Stimulated activated naive CD8-positive, alpha-beta T cell treated with anti-CD3 and anti-CD28 coated beads, Interleukin-15, amount 100 ng/mL, for 72 hours (primary cell): Measurements from ENCODE around the gene IL16.

Source experiments
- ATAC-seq: fragments of 150-1000 bp; cut with Tn5 transposase; 2 replicates; pipeline ENCODE4 v1.10.0; 2021; ENCODE audit warnings: mild to moderate bottlenecking, moderate library complexity
- DNase-seq, 2 donors: peaks; one replicate each; pipeline ENCODE4 v3.0.0; 2021 to 2022
- H3K27ac Mint-ChIP-seq, 2 donors: one replicate each; pipeline ENCODE4 v1.8.0; 2022; ENCODE audit warnings: mild to moderate bottlenecking in 2 of 2, mixed read lengths in 2 of 2, moderate library complexity in 2 of 2
- H3K27me3 Mint-ChIP-seq: one replicate; pipeline ENCODE4 v1.8.0; 2022; ENCODE audit warnings: mixed read lengths
- H3K4me1 Mint-ChIP-seq: one replicate; pipeline ENCODE4 v1.8.0; 2022; ENCODE audit warnings: mild to moderate bottlenecking, mixed read lengths
- H3K4me3 Mint-ChIP-seq, 2 donors: one replicate each; pipeline ENCODE4 v1.8.0; 2022; ENCODE audit warnings: mild to moderate bottlenecking in 2 of 2, mixed read lengths in 2 of 2, moderate library complexity in 1 of 2
- H3K9me3 Mint-ChIP-seq, 2 donors: one replicate each; pipeline ENCODE4 v1.8.0; 2022; ENCODE audit warnings: mixed read lengths in 2 of 2

The IL16 gene

DNA sequence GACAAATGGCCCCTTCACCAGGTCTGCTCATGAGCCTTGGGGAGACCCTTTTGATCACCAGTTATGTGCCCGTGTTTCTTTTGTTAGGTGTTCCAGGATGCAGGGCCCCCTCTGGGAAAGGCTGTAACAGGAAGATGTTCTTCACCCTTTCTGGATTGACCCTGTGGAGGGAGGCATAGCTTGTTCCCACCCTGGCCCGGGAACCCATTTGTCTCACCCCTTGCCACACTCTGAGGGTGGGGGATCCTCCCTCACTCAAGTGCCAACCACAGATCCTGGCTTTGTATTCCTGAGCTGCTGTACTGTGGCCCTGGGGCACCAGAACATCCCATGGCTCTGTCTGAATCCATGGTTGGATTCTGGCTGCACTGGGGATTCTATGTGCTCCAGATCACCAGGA lies 18.9 kb downstream of the IL16 start:
- no peak for ATAC-seq

DNA sequence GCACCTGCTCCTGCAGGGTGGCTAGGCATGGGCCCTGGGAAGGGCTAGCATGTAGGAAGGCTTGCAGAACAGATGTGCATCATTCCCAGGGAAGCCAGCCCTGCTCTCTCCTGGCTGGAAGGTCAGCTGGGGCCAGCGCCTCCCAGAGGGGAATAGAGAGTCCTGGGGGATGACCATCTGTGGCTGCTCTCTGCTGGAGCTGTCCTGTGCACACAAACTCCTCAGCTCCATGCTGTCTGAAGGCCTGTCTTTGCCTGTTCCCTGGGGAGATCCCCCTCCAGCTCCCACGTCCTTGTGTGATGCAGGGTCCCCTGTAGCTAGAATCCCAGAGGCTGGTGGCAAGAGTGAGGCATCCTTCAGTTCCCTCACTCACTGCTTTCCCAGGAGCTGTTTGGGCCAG lies 19.3 kb downstream of the IL16 start:
- ATAC-seq: no peak
- no peaks in the 10 kb centered on the region for H3K27me3 Mint-ChIP-seq

More for the DNA sequence above, 18.9 kb downstream of the IL16 start:
- Mint-ChIP-seq H3K4me3 (no peak overlapping the region), H3K9me3 (peaks cover 12 to 29% of the 10 kb centered on the region in 2 donors), H3K27me3 (no peaks in the 10 kb centered on the region), H3K4me1 (no peaks in the 10 kb centered on the region), H3K27ac (no peak overlapping the region)
- DNase-seq: no peak

DNA sequence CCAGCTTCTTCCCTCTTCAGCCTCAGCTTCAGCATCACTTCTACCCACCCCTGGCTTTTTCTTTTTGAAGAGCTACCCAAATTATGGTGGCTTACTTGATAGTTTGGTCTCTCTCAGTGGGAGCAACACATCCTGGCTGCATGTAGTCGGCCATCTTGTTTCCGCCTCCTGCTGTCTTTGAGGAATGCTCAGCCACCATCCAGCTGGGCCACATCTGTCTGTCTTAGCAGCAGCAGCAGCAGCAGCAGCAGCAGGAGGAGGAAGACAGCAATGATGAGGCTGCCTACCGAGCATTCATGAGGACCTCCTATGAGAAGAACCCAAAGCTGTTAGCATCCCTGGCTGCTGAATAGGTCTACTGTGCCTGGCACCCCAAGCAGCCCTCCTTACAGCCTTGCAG lies 19.7 kb downstream of the IL16 start:
- ATAC-seq: no peak
- no peaks in the 10 kb centered on the region for H3K4me1 Mint-ChIP-seq
- no peak overlapping the region for H3K27ac Mint-ChIP-seq
- no peaks in the 10 kb centered on the region for H3K27me3 Mint-ChIP-seq
- DNase-seq: no peak
- H3K9me3 Mint-ChIP-seq: peaks cover 12 to 29% of the 10 kb centered on the region in 2 donors
- H3K4me3 Mint-ChIP-seq: no peak overlapping the region

More for the DNA sequence above, 19.3 kb downstream of the IL16 start:
- DNase-seq: no peak
- Mint-ChIP-seq H3K4me3 (no peak overlapping the region), H3K4me1 (no peaks in the 10 kb centered on the region), H3K27ac (no peak overlapping the region), H3K9me3 (peaks cover 12 to 29% of the 10 kb centered on the region in 2 donors)

DNA sequence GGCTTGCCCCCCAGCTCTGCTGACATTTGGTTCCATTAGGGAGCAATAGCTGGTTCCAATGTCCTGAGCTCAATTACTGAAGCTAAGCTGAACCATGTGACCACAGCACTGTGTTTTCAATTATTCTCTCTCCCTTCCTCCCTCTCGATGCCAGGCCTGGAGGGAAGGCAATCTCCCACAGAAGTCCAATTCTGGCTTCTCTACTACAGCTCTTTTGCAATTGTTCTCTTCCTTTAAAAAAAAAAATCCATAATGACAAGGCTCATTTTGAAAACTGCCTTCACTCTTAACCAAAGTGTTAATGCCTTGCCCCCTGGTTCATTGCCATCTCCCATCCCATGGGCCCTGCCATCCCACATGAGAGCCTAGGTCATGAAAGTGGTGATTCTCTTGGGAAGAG lies 24.8 kb downstream of the IL16 start:
- H3K27ac Mint-ChIP-seq: no peak overlapping the region
- ATAC-seq: no peak
- H3K27me3 Mint-ChIP-seq: no peaks in the 10 kb centered on the region
- H3K4me1 Mint-ChIP-seq: no peaks in the 10 kb centered on the region
- no peak for DNase-seq
- no peak overlapping the region for H3K4me3 Mint-ChIP-seq
- no peaks in the 10 kb centered on the region for H3K9me3 Mint-ChIP-seq

DNA sequence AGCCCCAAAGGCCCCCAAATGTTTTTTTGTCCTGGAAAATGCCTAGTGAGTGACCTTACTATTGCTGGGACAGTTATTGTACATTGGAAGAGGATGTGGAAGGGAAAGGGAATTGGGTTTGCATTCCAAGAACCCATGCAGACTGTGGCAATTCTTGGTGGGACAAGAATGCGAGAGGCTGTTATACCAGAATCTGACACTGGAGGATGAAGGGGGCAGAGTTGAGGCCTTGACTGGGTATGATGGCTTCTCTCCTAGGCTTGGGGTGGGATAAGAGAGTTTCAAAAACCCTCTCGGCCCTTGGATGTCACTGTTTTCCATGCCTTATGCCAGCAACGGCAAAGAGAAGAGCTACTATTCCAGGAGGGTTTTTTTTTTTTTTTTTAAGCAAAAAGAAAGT lies 25.3 kb downstream of the IL16 start:
- ATAC-seq (no peak), DNase-seq (no peak)
- no peaks in the 10 kb centered on the region for H3K4me1 Mint-ChIP-seq
- H3K4me3 Mint-ChIP-seq: no peak overlapping the region
- H3K27me3 Mint-ChIP-seq: no peaks in the 10 kb centered on the region
- no peak overlapping the region for H3K27ac Mint-ChIP-seq
- no peaks in the 10 kb centered on the region for H3K9me3 Mint-ChIP-seq

DNA sequence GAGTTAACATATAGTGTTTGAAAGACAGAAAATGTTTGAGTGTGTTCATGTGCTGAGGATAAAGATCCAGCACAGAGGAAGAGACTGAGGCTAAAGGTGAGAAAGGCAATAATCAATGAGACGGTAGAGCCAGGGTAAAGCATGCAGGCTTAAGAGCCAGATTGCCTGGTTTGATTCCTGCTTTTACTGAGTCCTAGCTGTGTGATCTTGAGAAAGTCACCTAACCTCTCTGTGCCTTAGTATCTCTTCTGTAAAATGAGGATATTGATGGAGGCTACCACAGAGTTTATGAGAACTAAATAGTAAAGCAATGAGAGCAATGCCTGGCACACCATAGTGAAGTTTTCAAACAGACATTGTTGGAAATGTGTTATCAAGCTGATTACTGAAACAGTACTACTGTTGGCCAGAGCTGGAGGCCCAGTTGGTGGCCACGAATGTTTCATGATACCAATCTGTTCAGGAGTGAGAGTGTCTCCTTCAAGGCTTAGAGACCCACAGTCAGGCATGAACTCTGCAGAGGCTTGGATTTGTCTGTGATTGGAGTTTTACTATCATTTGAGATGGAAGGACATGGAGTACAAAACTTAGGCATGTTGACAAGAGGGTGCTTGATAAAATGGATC lies 26.8 kb downstream of the IL16 start:
- Mint-ChIP-seq H3K27me3 (no peaks in the 10 kb centered on the region), H3K27ac (no peak overlapping the region), H3K9me3 (no peaks in the 10 kb centered on the region), H3K4me3 (no peak overlapping the region), H3K4me1 (no peaks in the 10 kb centered on the region)
- no peak for ATAC-seq
- no peak for DNase-seq

DNA sequence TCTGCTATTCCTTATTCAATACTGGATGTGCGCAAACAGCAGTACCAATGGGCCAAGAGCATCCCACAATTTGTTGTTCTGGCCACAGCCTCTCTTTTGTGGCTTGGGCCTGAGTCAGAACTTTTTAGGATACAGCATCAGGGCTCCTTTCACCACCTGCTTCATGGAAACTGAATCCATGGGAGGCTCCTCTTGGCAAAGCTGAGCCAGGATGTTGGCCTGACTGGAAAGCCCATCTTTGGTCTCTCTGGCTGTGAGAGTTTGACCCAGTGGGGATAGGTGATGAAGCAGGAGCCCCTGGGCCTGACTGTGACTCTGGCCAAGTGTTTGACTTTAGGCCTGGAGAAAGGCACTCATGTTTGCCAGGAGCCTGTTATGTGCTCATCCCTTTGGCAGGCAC lies 27.6 kb downstream of the IL16 start:
- ATAC-seq (no peak), DNase-seq (no peak)
- no peaks in the 10 kb centered on the region for H3K9me3 Mint-ChIP-seq
- no peak overlapping the region for H3K27ac Mint-ChIP-seq
- H3K27me3 Mint-ChIP-seq: no peaks in the 10 kb centered on the region
- H3K4me1 Mint-ChIP-seq: no peaks in the 10 kb centered on the region
- H3K4me3 Mint-ChIP-seq: no peak overlapping the region

DNA sequence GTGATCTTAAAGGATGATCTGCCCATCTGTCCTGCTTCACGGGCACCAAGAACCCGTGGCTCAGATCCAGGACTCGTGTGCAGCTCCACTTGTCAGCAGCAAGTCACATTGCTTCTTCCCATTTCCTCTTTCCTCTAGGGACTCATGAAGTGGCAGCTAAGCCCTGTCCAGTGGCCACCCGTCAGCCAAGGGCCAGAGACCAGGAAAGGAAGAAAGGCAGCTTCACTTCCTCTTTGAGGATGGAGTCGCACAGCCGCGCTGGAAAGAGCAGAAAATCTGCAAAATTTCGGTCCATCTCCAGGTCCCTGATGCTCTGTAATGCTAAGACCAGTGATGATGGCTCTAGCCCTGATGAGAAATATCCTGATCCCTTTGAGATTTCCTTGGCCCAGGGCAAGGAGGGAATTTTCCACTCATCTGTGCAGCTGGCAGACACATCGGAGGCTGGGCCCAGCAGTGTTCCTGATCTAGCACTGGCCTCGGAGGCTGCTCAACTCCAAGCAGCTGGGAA lies 28.5 kb downstream of the IL16 start:
- H3K27ac Mint-ChIP-seq: peak overlapping the region in 1 of 2 donors; percentile 16
- no peak overlapping the region for H3K4me3 Mint-ChIP-seq
- ATAC-seq (no peak), DNase-seq (no peak)
- no peaks in the 10 kb centered on the region for H3K27me3 Mint-ChIP-seq
- no peaks in the 10 kb centered on the region for H3K9me3 Mint-ChIP-seq
- no peaks in the 10 kb centered on the region for H3K4me1 Mint-ChIP-seq

DNA sequence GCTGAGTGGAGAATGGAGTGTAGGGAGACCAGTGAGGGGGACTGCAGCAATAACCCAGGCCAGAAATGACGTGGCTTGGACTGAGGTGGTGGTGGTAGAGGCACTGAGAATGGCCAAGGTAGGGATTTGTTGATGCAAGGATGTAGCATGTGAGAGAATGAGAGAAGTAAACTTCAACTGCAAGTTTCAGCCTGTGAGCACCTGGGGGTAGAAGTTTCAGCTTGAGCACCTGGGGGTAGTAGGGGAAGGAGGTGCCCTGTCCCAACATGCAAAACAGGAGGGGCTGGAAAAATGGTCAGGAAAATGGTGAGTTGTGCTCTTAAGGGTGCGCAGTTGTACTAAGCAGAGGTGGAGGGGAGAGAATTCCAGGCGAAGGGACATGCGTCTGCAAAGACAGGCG lies 31.0 kb downstream of the IL16 start:
- H3K9me3 Mint-ChIP-seq: no peaks in the 10 kb centered on the region
- DNase-seq (no peak), ATAC-seq (no peak)
- H3K27me3 Mint-ChIP-seq: no peaks in the 10 kb centered on the region
- no peak overlapping the region for H3K27ac Mint-ChIP-seq
- H3K4me3 Mint-ChIP-seq: no peak overlapping the region
- no peaks in the 10 kb centered on the region for H3K4me1 Mint-ChIP-seq

DNA sequence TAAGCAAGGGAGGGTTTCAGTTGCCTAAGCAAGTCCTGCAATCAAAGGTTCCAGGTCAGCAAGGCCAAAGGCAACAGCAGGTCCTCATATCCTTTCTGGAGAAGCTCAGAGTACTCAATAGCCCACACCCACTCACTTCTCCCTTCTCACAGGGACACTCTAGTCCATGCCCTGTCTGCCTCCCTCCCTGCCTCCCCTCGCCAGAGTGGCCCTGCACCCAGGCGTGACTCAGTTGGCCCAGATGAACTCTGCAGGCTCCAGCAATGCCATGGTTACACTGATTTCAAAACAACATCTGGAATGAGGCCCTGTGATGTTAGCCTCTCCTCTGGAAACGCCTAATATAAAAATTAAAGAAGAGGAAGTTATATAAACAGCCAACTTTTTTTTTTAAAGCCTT lies 32.9 kb downstream of the IL16 start:
- Mint-ChIP-seq H3K27me3 (no peaks in the 10 kb centered on the region), H3K27ac (no peak overlapping the region), H3K9me3 (peaks cover 0 to 11% of the 10 kb centered on the region in 2 donors), H3K4me3 (no peak overlapping the region), H3K4me1 (no peaks in the 10 kb centered on the region)
- ATAC-seq (no peak), DNase-seq (no peak)

DNA sequence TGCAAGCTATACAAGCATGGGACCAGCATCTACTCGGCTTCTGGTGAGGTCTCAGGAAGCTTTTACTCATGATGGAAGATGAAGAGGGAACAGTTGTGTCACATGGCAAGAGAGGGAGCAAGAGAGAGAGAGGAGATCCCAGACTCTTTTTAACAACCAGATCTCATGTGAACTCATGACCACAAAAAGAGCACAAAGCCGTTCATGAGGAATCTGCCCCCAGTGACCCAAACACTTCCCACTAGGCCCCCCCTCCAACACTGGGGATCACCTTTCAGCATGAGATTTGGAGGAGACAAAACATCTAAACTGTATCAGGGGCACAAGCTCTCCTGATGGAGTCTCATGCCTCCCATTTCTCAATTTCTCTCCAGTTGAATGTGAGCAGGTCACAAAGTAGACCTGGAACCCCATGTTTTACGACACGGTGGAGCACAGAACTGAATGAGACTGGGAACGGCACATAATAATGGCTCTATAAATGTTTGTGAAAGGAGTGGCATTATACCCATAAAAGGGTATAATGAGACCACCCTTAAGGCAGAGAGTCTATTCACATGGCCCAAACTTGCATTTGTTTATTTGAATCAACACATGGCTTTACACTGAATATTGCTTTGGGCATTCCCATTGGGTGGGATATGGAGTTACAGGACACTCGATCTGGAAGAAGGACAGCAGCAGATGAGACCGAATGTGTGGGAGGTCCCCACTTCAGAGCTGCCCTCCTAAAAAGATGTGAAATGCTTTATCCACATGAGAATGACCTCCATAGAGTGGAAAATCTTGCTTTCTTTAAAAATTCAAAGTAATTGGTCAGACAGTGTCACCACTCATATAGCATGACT lies 38.8 kb downstream of the IL16 start:
- ATAC-seq: no peak
- Mint-ChIP-seq H3K4me3 (no peak overlapping the region), H3K27me3 (no peaks in the 10 kb centered on the region), H3K27ac (no peak overlapping the region), H3K4me1 (no peaks in the 10 kb centered on the region), H3K9me3 (peaks cover 0 to 22% of the 10 kb centered on the region in 2 donors)
- no peak for DNase-seq

DNA sequence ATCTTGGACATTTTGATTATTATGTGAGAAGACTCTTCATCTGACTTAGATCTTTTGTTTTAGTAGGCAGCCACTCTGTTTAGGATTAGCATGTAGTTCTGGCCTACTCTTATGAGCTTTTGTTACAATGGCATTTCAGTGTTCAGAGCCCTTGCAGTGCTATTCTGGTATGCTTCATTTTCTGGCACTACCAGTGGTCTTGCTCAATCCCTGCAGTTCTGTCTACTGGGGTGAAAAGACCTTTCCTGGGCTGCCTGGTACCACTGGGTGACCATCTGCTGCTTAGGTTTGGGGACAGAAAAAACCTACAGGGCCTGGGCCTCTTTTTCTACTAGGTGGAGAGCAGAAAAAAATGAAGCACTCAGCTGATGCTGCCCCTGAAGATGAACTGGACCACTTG lies 42.5 kb downstream of the IL16 start:
- DNase-seq (no peak), ATAC-seq (no peak)
- Mint-ChIP-seq H3K9me3 (peaks cover 9 to 30% of the 10 kb centered on the region in 2 donors), H3K27me3 (no peaks in the 10 kb centered on the region), H3K4me3 (no peak overlapping the region), H3K4me1 (no peaks in the 10 kb centered on the region), H3K27ac (no peak overlapping the region)

DNA sequence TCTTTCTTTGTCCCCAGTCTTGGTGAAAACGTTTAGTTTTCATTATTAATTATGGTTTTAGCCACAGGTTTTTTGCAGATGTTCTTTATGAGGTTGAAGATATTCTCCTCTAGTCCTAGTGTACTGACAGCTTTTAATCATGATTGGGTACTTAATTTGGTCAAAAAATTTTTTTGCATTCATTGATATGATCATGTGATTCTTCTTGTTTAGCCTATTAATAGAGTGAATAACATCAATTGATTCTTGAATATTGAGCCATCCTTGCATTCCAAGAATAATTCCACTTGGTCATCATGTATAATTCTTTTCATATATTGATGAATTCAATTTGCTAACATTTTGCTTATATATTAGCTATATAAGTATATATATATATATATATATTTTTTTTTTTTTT lies 46.1 kb downstream of the IL16 start:
- no peak overlapping the region for H3K27ac Mint-ChIP-seq
- no peak overlapping the region for H3K4me3 Mint-ChIP-seq
- ATAC-seq: no peak
- no peaks in the 10 kb centered on the region for H3K27me3 Mint-ChIP-seq
- DNase-seq: no peak
- peaks cover 14 to 39% of the 10 kb centered on the region in 2 donors for H3K9me3 Mint-ChIP-seq
- no peaks in the 10 kb centered on the region for H3K4me1 Mint-ChIP-seq

DNA sequence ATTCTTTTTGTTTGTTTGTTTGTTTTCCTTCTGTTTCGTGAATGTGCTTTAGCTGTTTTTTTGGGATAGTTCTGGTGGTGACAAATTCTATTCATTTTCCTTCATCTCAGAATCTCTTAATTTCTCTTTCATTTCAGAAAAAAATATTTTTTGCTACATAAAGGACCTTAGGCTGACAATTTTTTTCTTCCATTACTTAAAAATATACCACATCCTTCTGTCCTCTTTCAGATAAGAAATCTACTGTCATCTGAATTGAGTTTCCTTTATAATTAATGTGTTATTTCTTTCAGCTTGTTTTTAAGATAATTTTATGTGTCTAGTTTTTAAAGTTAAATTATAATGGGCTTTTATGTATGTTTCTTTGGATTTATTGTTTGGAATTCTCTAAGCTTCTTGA lies 47.6 kb downstream of the IL16 start:
- ATAC-seq: no peak
- H3K4me1 Mint-ChIP-seq: no peaks in the 10 kb centered on the region
- H3K4me3 Mint-ChIP-seq: no peak overlapping the region
- no peak overlapping the region for H3K27ac Mint-ChIP-seq
- DNase-seq: no peak
- no peaks in the 10 kb centered on the region for H3K27me3 Mint-ChIP-seq
- peaks cover 14 to 34% of the 10 kb centered on the region in 2 donors for H3K9me3 Mint-ChIP-seq

DNA sequence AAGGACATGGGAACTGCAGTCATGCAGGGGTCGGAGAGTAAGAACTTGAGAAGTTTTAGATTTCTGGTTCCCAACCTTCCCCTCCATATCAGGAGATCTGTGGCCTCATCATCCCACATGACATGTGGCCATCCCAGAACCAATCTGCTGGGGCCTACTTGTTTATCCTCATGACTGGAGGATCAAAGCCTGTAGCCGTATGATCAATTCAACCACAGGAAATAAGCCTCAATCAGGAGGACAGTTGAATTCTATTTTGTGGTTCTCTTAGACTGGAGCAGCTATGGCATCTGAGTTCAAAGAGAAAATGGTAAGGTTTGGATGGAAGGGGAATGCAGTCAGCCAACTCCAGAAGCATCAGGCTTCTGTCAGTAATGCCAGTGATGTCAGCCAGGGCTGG lies 57.2 kb downstream of the IL16 start:
- DNase-seq: no peak
- no peak overlapping the region for H3K27ac Mint-ChIP-seq
- H3K9me3 Mint-ChIP-seq: peaks cover 0 to 13% of the 10 kb centered on the region in 2 donors
- no peak for ATAC-seq
- no peaks in the 10 kb centered on the region for H3K4me1 Mint-ChIP-seq
- H3K27me3 Mint-ChIP-seq: peaks cover 5% of the 10 kb centered on the region
- no peak overlapping the region for H3K4me3 Mint-ChIP-seq

DNA sequence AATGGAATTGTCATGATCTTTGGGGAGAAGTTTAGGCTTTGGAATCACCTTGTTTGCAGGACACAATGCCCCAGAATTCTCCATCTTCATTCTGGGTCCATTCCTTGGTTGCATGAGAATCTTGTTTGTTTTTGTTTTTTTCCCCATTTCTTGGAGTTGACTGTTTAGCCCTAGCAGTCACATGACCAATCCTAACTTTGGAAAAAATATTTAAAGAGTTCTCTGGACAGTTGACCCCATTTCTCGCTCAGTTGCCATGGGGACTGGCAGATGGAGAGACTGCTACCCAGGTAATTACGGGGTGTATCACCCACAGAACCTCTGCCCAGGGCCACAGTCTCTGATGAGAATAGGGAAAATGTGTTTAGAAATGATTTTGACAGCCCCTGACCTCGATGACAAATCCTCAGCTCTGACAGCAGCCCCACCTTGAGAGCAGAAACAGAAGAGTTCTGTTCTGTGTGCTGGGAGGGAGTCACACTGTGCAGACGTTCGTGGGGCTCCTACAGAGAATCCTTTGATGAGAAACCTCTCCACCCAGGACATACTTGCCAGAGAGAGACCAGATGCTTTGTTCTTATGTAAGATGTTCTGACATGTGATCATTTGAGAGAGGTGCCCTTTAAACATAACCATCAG lies 57.7 kb downstream of the IL16 start:
- DNase-seq (no peak), ATAC-seq (no peak)
- H3K9me3 Mint-ChIP-seq: peaks cover 0 to 13% of the 10 kb centered on the region in 2 donors
- H3K27ac Mint-ChIP-seq: no peak overlapping the region
- H3K4me3 Mint-ChIP-seq: no peak overlapping the region
- H3K27me3 Mint-ChIP-seq: peaks cover 5% of the 10 kb centered on the region
- H3K4me1 Mint-ChIP-seq: no peaks in the 10 kb centered on the region
